HepG2 (cell line): Measurements from ENCODE around the gene NKD2. TPM values are rescaled to one million over a fixed set of nuclear protein-coding genes. Genes with fewer than 3 reads are reported as not detected.

Experiments
- ATAC-seq: fragments of 200-7000 bp; cut with Tn5 transposase; 3 replicates; pipeline ENCODE4 v1.9.1; 2020; ENCODE audit warnings: mild to moderate bottlenecking, moderate library complexity
- BruUV-seq: library from RNA; stranded (reverse); fragments of 400-500 nt; replicated peaks from 2 replicates; lab custom pipeline; 2021; lab: Mats Ljungman, UMichigan
- CTCF ChIA-PET: fragments of 300-600 bp; formaldehyde crosslinking; extraction: SDS; loops from one replicate; lab custom pipeline; 2021; ENCODE audit warnings: low total read pairs, inconsistent platforms, low intra/inter-chr PET ratio; lab: Yijun Ruan, JAX
- POLR2A ChIA-PET: fragments of 350-600 bp; sonication (Branson Sonifier 250); formaldehyde crosslinking; loops from one replicate; lab custom pipeline; 2020; ENCODE audit warnings: antibody characterized with exemption, inconsistent platforms; lab: Yijun Ruan, JAX
- DNase-seq: peaks from one replicate; pipeline ENCODE4 v3.0.0-alpha.2; 2015; ENCODE audit warnings: low spot score
- FAIRE-seq: peaks from 3 replicates; lab custom pipeline; 2011; peaks lifted over from hg19 to GRCh38; lab: Jason Lieb, UNC
- H2AFZ ChIP-seq: one replicate; pipeline ENCODE4 v1.6.1; 2011; ENCODE audit warnings: low read length, inconsistent platforms
- H3K27ac ChIP-seq: fragments of 300-600 bp; 3 replicates; pipeline ENCODE4 v1.8.0; 2011; ENCODE audit warnings: mixed run types, mild to moderate bottlenecking, mixed read lengths, low read length, inconsistent platforms; ENCODE audit not compliant: insufficient read depth; ENCODE audit errors: extremely low read length
- H3K27me3 ChIP-seq, 2 experiments: fragments of 200-600 bp in 1 of 2; 2 replicates in 1 of 2; 3 replicates in 1 of 2; pipeline versions ENCODE4 v1.6.0 to v1.8.0; 2011; ENCODE audit warnings: low read length in 2 of 2, mild to moderate bottlenecking in 2 of 2, moderate library complexity in 2 of 2, inconsistent platforms in 1 of 2; ENCODE audit not compliant: insufficient read depth in 2 of 2, control insufficient read depth in 1 of 2
- H3K36me3 ChIP-seq, 2 experiments: fragments of 200-600 bp in 1 of 2; replicated peaks in 1 of 2; 2 replicates in 1 of 2; 3 replicates in 1 of 2; pipeline versions ENCODE4 v1.5.1 to v1.8.0; 2011; ENCODE audit warnings: low read length in 2 of 2, inconsistent platforms in 1 of 2; ENCODE audit not compliant: insufficient read depth in 2 of 2, control insufficient read depth in 1 of 2
- H3K4me1 ChIP-seq: 2 replicates; pipeline ENCODE4 v1.5.1; 2012; ENCODE audit warnings: low read length, inconsistent platforms; ENCODE audit not compliant: insufficient read depth
- H3K4me2 ChIP-seq: 2 replicates; pipeline ENCODE4 v1.6.0; 2011; ENCODE audit warnings: low read depth, low read length, inconsistent platforms
- H3K4me3 ChIP-seq, 3 experiments: fragments of 200-600 bp in 1 of 3; sonication (generic), shearing (Covaris generic) in 1 of 3; replicated peaks in 1 of 3; 2 replicates each; pipeline ENCODE4 v1.5.1; 2011 to 2016; ENCODE audit warnings: low read length in 3 of 3, inconsistent platforms in 2 of 3, low read depth in 2 of 3, mild to moderate bottlenecking in 2 of 3, control low read depth in 1 of 3, mixed read lengths in 1 of 3; ENCODE audit not compliant: insufficient read depth in 1 of 3
- H3K79me2 ChIP-seq: one replicate; pipeline ENCODE4 v1.6.1; 2011; ENCODE audit warnings: low read length, inconsistent platforms; ENCODE audit not compliant: insufficient read depth
- H3K9ac ChIP-seq: 2 replicates; pipeline ENCODE4 v1.6.0; 2011; ENCODE audit warnings: mild to moderate bottlenecking, low read depth, low read length, inconsistent platforms; ENCODE audit not compliant: insufficient read depth
- H3K9me3 ChIP-seq: 2 replicates; pipeline ENCODE4 v1.5.1; 2012; ENCODE audit warnings: mild to moderate bottlenecking, low read length
- H4K20me1 ChIP-seq: 2 replicates; pipeline ENCODE4 v1.6.0; 2011; ENCODE audit warnings: inconsistent platforms, mild to moderate bottlenecking, low read length, moderate library complexity; ENCODE audit not compliant: insufficient read depth
- DMAP1 ChIP-seq: IDR thresholded peaks from 2 replicates; pipeline ENCODE4 v1.6.1; 2016
- DR1 ChIP-seq: sonication (generic); formaldehyde crosslinking; IDR thresholded peaks from 2 replicates; pipeline ENCODE4 v1.8.0; 2021; ENCODE audit warnings: mild to moderate bottlenecking, missing genetic modification reagents, inconsistent platforms
- ISL2 ChIP-seq: sonication (generic); formaldehyde crosslinking; IDR thresholded peaks from 2 replicates; pipeline ENCODE4 v1.5.0; 2020; ENCODE audit warnings: missing genetic modification reagents
- MXD1 ChIP-seq: sonication (generic); formaldehyde crosslinking; IDR thresholded peaks from 2 replicates; pipeline ENCODE4 v1.4.0; 2020; ENCODE audit warnings: mild to moderate bottlenecking, missing genetic modification reagents
- NFKBIZ ChIP-seq: IDR thresholded peaks from 2 replicates; pipeline ENCODE4 v1.6.1; 2018; ENCODE audit warnings: missing genetic modification reagents, missing compliant biosample characterization
- PHF5A ChIP-seq: IDR thresholded peaks from one replicate; pipeline ENCODE4 v1.6.1; 2018; ENCODE audit warnings: low read depth, missing genetic modification reagents; ENCODE audit not compliant: unreplicated experiment
- REL ChIP-seq: sonication (generic); formaldehyde crosslinking; conservative IDR thresholded peaks from 2 replicates; pipeline ENCODE4 v1.8.0; 2022; ENCODE audit warnings: mild to moderate bottlenecking, missing genetic modification reagents, moderate library complexity
- SRY ChIP-seq: sonication (generic); formaldehyde crosslinking; IDR thresholded peaks from 2 replicates; pipeline ENCODE4 v1.8.0; 2022; ENCODE audit warnings: mild to moderate bottlenecking, missing genetic modification reagents
- SSRP1 ChIP-seq: IDR thresholded peaks from 2 replicates; pipeline ENCODE4 v1.6.1; 2016; ENCODE audit warnings: control low read depth
- TCF7 ChIP-seq: sonication (generic); IDR thresholded peaks from 2 replicates; pipeline ENCODE4 v1.6.1; 2016; ENCODE audit warnings: antibody characterized with exemption, low read depth
- TIGD3 ChIP-seq: sonication (generic); formaldehyde crosslinking; IDR thresholded peaks from 2 replicates; pipeline ENCODE4 v1.5.1; 2020; ENCODE audit warnings: mild to moderate bottlenecking, missing genetic modification reagents, borderline replicate concordance
- ZNF24 ChIP-seq: fragments of 450-650 bp; IDR thresholded peaks from 2 replicates; pipeline ENCODE4 v1.6.1; 2017; ENCODE audit warnings: antibody characterized with exemption, mild to moderate bottlenecking
- ZNF441 ChIP-seq: sonication (generic); formaldehyde crosslinking; IDR thresholded peaks from 2 replicates; pipeline ENCODE4 v1.7.0; 2021; ENCODE audit warnings: missing genetic modification reagents, borderline replicate concordance
- ZNF616 ChIP-seq: sonication (generic); formaldehyde crosslinking; IDR thresholded peaks from 2 replicates; pipeline ENCODE4 v1.5.0; 2020; ENCODE audit warnings: low read depth, mild to moderate bottlenecking, missing genetic modification reagents
- WGBS: methylation state at CpG from one replicate; pipeline ENCODE4 v1.1.6; 2017; ENCODE audit warnings: low lambda C conversion rate; 5-methylcytosine and 5-hydroxymethylcytosine counted together
- in situ Hi-C: cut with HindIII; loops from 2 replicates; pipeline ENCODE4 v1.10.0; 2017; ENCODE audit warnings: low pct_unique_long_range_greater_than_20kb; ENCODE audit not compliant: extremely low pct_ligation_motif_present
- intact Hi-C: fragments of 100-400 bp; cut with micrococcal nuclease; formaldehyde crosslinking; loops from one replicate; pipeline ENCODE4 v1.10.0; 2022; ENCODE audit not compliant: unreplicated experiment
- polyA plus RNA-seq, 8 experiments: library from polyadenylated mRNA; depleted of rRNA in 3 of 8; stranded (reverse) in 7 of 8; unstranded in 1 of 8; fragments of >200 nt; fragmentation: Illumina TruSeq in 4 of 8; extraction: Trizol in 4 of 8; gene quantifications; 2 replicates each; pipeline versions ENCODE4 v1.2.1 to v1.2.3, GENCODE V29; 2011 to 2016; ENCODE audit warnings: low read depth in 4 of 8, missing spikeins in 1 of 8, mixed read lengths in 1 of 8; ENCODE audit not compliant: insufficient read depth in 1 of 8
- total RNA-seq, 5 experiments: library from RNA; depleted of rRNA; stranded (reverse); fragments of >200 nt; fragmentation: Illumina TruSeq; extraction: Trizol; gene quantifications; 2 replicates each; pipeline ENCODE4 v1.2.3, GENCODE V29; 2016; ENCODE audit warnings: low read depth in 1 of 5
- TF ChIP-seq, protein P1 (sequence below), 2 experiments: sonication (generic) in 1 of 2; formaldehyde crosslinking in 1 of 2; IDR thresholded peaks; 2 replicates each; pipeline versions ENCODE4 v1.4.0 to v1.6.1; 2018 to 2020; ENCODE audit warnings: missing genetic modification reagents in 2 of 2, borderline replicate concordance in 1 of 2, low read depth in 1 of 2, mild to moderate bottlenecking in 1 of 2, missing biosample characterization in 1 of 2
- TF ChIP-seq, protein P2 (sequence below): sonication (generic); formaldehyde crosslinking; IDR thresholded peaks from 2 replicates; pipeline ENCODE4 v1.8.0; 2023; ENCODE audit warnings: mild to moderate bottlenecking, missing genetic modification reagents
- TF ChIP-seq, protein P3 (sequence below), 2 experiments: fragments of 450-650 bp in 1 of 2; sonication (generic) in 1 of 2; formaldehyde crosslinking; IDR thresholded peaks; 2 replicates each; pipeline versions ENCODE4 v1.5.0 to v1.8.0; 2020 to 2022; ENCODE audit warnings: mild to moderate bottlenecking in 1 of 2, missing genetic modification reagents in 1 of 2
- TF ChIP-seq, protein P4 (sequence below): sonication (generic); formaldehyde crosslinking; conservative IDR thresholded peaks from 2 replicates; pipeline ENCODE4 v1.8.0; 2022; ENCODE audit warnings: low read depth, missing genetic modification reagents

Gene NKD2
- total and polyA plus RNA-seq, 2 of the 13 experiments (the other 11 are each of a cell fraction or from before 2014, with no cell fraction given), result 0.53 to 0.82 TPM

DNA sequence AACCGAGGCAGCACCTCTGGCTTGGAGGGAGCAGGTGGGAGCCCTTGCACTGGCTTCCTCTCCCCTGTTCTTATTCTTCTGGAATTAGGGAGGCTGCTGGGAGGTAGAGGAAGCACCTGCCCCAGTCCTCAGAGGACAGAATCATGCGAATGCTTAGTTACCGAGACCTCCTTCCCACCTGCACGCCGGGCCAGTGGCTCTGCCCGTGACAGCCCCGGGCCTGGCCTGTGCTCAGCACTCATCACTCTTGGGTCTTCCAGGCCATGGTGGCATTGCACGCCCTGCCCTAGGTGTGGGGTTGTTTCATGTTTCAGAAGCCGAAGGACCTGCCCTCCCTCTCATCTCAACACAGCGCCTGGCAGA is 45.3 kb upstream of the NKD2 start:
- no TSS peak for BruUV-seq
- no peak overlapping the region for H3K4me2 ChIP-seq
- H3K4me3 ChIP-seq, result no peak overlapping the region
- 91% methylated on average over 6 of the region's 10 CpGs for WGBS
- no peak for FAIRE-seq
- no peak for TF ChIP-seq SSRP1 (CRISPR knock-in tag)
- no peak for TF ChIP-seq PHF5A
- TF ChIP-seq TIGD3 (CRISPR knock-in tag), result no peak
- TF ChIP-seq ZNF616 (CRISPR knock-in tag), result no peak
- TF ChIP-seq, protein P1, sequence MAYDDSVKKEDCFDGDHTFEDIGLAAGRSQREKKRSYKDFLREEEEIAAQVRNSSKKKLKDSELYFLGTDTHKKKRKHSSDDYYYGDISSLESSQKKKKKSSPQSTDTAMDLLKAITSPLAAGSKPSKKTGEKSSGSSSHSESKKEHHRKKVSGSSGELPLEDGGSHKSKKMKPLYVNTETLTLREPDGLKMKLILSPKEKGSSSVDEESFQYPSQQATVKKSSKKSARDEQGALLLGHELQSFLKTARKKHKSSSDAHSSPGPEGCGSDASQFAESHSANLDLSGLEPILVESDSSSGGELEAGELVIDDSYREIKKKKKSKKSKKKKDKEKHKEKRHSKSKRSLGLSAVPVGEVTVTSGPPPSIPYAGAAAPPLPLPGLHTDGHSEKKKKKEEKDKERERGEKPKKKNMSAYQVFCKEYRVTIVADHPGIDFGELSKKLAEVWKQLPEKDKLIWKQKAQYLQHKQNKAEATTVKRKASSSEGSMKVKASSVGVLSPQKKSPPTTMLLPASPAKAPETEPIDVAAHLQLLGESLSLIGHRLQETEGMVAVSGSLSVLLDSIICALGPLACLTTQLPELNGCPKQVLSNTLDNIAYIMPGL (CRISPR knock-in tag; IDR thresholded peaks at IDR 0.05; ENCODE audit: borderline replicate concordance in 1 of 2, low read depth in 1 of 2), result no peak
- TF ChIP-seq REL (CRISPR knock-in tag), result no peak
- no peak for TF ChIP-seq NFKBIZ
- TF ChIP-seq, protein P2, sequence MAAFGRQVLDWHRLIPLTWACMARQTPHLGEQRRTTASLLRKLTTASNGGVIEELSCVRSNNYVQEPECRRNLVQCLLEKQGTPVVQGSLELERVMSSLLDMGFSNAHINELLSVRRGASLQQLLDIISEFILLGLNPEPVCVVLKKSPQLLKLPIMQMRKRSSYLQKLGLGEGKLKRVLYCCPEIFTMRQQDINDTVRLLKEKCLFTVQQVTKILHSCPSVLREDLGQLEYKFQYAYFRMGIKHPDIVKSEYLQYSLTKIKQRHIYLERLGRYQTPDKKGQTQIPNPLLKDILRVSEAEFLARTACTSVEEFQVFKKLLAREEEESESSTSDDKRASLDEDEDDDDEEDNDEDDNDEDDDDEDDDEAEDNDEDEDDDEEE, result no peak
- TF ChIP-seq, protein P3, sequence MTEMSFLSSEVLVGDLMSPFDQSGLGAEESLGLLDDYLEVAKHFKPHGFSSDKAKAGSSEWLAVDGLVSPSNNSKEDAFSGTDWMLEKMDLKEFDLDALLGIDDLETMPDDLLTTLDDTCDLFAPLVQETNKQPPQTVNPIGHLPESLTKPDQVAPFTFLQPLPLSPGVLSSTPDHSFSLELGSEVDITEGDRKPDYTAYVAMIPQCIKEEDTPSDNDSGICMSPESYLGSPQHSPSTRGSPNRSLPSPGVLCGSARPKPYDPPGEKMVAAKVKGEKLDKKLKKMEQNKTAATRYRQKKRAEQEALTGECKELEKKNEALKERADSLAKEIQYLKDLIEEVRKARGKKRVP (CRISPR knock-in tag; IDR thresholded peaks at IDR 0.05), result no peak
- no peak for TF ChIP-seq ISL2 (CRISPR knock-in tag)
- TF ChIP-seq DMAP1 (CRISPR knock-in tag), result no peak
- TF ChIP-seq MXD1 (CRISPR knock-in tag), result no peak
- TF ChIP-seq ZNF24, result no peak
- no peak for TF ChIP-seq ZNF441 (CRISPR knock-in tag)
- no peak for TF ChIP-seq TCF7
- TF ChIP-seq SRY, result no peak
- TF ChIP-seq DR1 (CRISPR knock-in tag), result no peak
- TF ChIP-seq, protein P4, sequence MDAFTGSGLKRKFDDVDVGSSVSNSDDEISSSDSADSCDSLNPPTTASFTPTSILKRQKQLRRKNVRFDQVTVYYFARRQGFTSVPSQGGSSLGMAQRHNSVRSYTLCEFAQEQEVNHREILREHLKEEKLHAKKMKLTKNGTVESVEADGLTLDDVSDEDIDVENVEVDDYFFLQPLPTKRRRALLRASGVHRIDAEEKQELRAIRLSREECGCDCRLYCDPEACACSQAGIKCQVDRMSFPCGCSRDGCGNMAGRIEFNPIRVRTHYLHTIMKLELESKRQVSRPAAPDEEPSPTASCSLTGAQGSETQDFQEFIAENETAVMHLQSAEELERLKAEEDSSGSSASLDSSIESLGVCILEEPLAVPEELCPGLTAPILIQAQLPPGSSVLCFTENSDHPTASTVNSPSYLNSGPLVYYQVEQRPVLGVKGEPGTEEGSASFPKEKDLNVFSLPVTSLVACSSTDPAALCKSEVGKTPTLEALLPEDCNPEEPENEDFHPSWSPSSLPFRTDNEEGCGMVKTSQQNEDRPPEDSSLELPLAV (CRISPR knock-in tag), result no peak
- no peaks in the 10 kb centered on the region for H4K20me1 ChIP-seq
- peaks cover 12% of the 10 kb centered on the region for H3K4me1 ChIP-seq
- no peak for DNase-seq
- ChIA-PET CTCF (no interaction called here), POLR2A (no interaction called here)
- H3K9me3 ChIP-seq, result no peaks in the 10 kb centered on the region
- H3K9ac ChIP-seq, result no peak overlapping the region
- H3K27me3 ChIP-seq, result peaks cover 8 to 72% of the 10 kb centered on the region in 2 experiments; a peak in 4 of 5 replicates
- in situ Hi-C loops, result no loop called here
- H2AFZ ChIP-seq, result no peak overlapping the region
- intact Hi-C loops, result no loop called here
- no peaks in the 10 kb centered on the region for H3K79me2 ChIP-seq
- no peak overlapping the region for H3K27ac ChIP-seq
- H3K36me3 ChIP-seq, result no peaks in the 10 kb centered on the region
- no peak for ATAC-seq
